Activated gamma-delta T cell treated with anti-CD3 and anti-CD28 coated beads, Interleukin-2, amount 50 U/mL, for 16 hours (primary cell): ENCODE data around the gene FOXF1.

Experiments
- DNase-seq: peaks from one replicate; pipeline ENCODE4 v3.0.0-alpha.2; 2020; ENCODE audit warnings: low read depth

Gene FOXF1

GRCh38 chr16:86492961-86493629, 17.2 kb upstream of the FOXF1 start:
- DNase-seq = no peak

GRCh38 chr16:86494039-86494564, 16.2 kb upstream of the FOXF1 start:
- no peak for DNase-seq

DNA sequence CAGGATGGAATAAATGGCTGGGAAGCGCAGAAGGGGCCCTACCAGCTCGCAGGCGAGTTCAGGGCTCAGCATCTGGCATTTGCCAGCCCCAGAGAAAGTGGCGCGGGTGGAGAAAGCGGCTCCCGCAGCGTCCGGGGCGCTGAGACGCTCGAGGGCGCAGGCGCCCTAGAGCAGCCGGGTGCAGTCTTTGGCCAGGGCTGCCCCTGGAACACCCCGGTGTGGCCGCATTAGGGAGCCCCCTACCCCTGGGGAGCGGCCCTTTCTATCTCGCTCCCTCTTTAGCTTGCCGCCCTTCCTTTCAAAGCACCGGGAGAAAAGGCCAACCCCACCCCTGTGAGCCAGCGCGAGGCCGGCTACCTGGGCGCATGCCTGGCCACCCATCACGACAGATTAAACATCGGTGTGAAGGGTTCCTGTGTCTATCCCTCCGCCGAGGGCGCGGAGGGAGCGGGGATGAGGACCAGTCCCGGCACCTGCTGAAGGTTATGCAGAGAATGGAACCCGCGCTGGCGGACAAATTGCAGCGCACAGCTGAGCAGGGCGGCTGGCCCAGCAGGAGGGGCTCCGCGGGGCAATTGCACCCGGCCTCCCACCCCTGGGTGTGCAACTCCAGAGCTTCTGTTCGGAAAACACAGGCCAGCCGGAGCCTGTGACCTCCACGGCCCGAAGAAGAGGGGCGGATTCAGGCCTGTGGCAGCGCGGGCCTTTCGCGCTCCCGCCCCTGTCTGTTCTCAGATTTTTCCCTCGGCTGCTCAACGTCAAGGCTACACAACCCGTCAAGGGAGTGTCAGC, 15.6 kb upstream of the FOXF1 start:
- DNase-seq = no peak

GRCh38 chr16:86495357-86495701, 15.0 kb upstream of the FOXF1 start:
- DNase-seq = no peak

- no peak for DNase-seq
These were observed 14.5 kb upstream of the FOXF1 start for GRCh38 chr16:86495756-86496261.

DNA sequence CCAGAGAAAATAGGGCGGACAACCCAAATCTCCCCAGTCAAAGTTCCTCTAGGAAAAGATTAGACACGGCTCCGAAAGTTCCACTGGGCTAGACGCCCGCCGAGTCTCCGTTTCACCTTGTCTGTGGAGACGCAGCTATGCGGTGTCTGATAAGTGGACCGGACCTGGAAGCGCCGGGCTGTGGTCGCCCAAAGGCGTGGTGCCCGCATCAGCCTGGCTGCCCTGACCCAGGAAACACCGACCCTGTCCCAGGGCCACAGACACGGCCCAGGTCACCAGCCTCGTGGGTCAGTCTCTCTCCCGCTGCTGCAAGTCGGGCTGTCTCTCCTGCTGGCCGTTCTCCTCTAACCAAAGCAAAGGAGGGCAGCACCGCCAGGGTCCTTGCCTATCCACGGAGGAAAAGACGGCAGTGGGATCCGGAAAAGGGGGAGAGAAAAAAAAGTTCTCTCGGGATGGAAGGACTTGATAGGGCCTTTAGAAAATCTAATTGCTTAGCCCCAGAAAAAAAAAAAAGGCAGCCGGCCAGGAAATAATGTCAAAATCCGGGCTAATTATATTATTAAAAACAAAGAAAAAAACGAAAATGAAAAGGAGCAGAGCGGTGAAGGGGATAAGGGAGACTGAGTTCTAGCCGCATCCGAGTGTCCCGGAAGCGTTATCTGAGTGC, 13.9 kb upstream of the FOXF1 start:
- no peak for DNase-seq

DNA sequence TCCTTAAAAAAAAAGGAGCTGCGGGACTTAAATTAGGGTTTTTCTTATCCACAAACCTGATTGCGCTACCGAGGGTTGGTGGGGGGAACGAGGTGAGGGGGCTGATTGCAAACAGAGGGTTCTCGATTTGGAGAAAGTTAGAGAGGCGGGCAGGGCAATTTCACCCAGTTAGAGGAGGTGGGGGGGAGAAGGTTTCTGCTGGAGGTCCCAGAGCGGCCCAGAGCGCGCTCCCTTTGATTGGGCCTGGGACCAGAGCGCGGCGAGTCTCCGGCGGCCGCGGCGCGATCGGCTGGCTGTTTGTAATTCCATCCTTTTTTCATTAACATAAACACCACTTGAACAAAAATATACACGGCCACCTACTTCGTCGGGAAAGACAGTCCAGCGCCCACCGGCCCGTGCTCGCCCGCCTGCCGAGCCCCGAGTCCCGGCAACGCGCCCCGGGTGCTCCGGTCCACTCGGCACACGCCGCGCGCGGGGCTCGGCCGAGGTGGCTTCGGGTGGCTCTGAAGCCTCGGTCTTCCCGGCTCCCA, 13.3 kb upstream of the FOXF1 start:
- no peak for DNase-seq

DNA sequence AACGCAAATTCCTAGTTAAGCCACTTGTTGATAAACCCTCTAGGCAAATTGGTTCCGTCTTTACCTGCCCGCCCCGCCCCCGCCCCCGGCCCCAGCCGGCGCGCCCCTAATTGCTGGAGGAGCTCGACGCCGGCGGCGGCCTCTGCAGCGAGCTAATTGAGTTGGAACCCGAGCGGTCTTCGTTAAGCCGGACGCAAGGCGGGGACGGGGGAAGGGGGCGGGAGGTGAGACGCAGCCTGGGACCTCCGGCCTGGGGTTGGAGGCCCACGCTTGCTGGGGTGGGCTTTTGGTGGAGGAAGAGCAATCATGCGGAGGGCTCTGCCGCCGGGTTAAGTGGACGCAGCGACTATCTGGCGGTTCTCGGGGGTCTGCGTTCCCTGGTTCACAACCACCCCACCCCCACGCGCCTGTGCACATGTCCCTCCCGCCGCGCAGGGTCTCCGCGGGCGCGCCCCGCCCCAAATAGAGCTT, 12.7 kb upstream of the FOXF1 start:
- no peak for DNase-seq

GRCh38 chr16:86498155-86498670, 12.1 kb upstream of the FOXF1 start:
- DNase-seq = no peak

DNA sequence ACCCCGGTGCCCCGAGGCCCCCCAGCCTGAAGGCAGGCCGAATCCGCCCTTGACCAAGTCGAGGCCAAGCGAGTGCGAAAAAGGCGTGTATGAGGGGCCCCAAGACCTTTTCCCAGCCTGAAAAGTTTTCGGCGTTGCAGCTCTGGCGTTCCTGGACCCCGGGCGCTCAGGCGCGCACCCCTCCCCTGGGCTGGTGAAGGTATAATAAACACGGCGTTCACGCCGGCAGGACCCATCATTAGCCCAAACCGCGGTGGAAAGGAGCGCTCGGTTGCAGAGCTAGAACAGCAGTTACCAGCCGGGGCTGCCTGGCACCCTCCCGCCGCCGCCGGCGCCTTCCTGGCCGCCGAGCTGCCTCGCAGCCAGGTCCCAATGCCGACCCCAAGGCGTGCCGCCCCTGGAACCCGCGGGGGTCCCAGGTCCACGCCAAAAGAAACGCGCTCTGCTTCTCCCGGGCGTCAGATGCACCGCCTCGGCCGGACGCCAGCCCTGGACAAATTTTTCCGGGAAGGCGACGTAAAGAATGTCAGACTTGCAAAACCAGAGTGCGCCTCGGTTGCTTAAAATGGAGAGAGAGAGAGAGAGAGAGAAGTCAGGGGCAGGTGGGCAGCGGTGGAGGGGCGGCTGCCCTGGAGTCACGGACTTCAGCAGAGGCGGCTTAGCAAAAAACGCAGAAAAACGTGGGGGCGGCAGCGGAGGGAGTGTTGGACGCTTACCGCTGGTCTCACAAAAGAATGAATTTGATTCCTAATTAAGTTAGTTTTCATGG, 11.5 kb upstream of the FOXF1 start:
- no peak for DNase-seq

GRCh38 chr16:86499440-86499786, 10.9 kb upstream of the FOXF1 start:
- DNase-seq = no peak

DNA sequence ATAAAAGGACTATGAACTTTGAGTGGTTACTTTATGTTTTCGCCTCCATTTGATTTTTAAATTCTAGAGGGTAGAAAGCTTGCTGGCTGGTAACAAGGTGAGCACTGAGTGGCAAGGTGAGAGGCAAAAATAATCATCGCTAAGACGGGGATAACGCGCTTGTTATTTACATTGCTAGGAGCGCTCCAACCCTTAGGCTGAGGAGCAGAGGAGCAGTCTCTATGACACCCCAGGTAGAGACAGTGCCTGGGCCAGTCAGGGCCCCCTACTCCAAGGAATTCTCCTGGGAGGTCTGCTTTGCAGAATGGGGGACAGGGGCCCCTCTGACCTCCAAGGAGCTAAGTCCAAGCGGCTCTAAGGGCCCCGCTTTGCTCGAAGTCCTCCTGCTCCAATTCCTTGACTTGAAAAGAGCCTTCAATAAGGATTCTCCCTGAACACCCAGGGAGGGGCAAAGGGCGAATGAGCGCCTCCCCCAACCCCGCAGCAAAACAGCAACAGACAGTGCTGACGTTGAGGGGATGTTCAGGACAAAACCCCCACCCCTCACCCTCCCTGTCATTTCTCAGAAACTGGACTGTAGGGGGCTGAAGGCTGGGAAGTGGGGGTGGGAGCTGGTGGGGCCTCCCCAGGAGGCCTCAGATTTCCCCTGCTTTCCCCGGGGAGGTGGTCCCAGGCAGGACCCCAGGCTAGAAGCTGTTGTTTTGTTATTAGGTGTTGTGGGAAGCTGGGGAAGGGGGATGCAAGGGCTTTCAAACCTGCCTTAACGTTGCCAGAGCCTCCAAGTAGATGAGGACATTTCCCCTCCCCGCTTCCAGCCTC, 10.2 kb upstream of the FOXF1 start:
- no peak for DNase-seq

GRCh38 chr16:86500708-86501510, 9.4 kb upstream of the FOXF1 start:
- DNase-seq = no peak

DNA sequence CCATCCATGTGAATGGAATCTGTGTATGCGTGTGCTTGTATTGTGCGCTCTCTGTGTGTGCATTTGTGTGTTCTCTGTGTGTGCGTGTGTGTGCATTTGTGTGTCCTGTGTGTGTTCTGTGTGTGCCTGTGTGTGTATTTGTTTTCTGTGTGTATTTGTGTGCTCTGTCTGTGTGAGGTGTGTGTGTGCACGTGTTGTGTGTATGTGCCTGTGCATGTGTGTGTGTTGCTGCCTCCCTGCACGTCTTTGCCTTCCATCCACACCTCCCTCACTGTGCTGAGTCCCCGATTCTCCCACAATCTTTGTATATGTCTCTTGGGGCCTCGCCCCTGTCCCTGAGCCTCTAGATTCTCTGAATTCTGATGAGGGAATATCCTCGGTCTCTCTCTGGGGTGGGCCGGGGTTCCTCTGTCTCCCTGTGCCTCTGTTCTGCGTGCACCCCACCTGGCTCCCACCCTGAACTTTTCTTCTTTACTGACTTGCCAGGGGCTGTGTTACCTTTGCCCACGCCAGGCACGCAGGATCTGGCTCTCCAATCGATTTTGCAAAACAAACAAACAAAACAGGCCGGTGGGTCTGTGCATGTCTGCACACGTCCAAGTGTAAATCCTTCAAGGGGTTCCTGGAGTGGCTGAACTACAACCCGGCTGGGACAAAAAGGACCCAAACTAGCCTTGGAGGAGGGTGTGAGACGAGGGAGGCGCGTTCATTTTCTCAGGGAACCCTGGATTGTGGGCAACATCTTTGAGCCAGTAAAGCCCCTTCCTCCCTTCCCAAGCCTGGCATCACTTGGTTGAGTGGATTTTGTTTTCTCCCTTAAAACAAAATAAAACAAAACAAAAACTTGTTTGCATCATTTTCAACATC, 8.1 kb upstream of the FOXF1 start:
- no peak for DNase-seq

GRCh38 chr16:86502856-86503748, 7.2 kb upstream of the FOXF1 start:
- no peak for DNase-seq

DNA sequence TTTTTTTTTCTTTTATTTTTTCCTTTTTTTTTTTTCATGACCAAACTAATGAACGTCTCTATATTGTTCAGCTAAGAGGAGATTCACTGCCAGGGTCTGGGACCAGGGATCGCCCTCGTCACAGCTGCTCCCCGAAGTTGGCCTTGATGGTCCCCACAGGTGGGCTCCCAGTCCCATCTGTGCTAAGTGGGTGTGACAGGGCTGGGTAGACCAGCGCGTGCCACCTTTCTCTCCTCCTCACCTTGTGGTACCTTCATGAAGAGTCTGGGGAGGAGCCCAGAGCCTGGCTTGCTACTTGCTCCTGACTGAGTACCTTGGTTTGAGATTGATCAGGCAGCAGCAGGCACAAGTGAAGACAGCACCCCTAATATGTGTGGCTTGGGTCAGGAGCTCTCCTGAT, 6.5 kb upstream of the FOXF1 start:
- no peak for DNase-seq

- no peak for DNase-seq
These were observed 5.8 kb upstream of the FOXF1 start for GRCh38 chr16:86504315-86505184.
